IPS DF 6.9 (cell line): ENCODE measurements around the gene UGT1A10.

Experiments
- DNase-seq: peaks from one replicate; pipeline ENCODE4 v3.0.0-alpha.2; 2013; ENCODE audit warnings: low read depth, low spot score
- H3K27ac ChIP-seq: one replicate; pipeline ENCODE4 v1.5.1; 2013; ENCODE audit warnings: low read length, control low read depth
- H3K27me3 ChIP-seq: 2 replicates; pipeline ENCODE4 v1.6.1; 2013; ENCODE audit warnings: mild to moderate bottlenecking, low read length; ENCODE audit not compliant: control insufficient read depth, insufficient read depth
- H3K36me3 ChIP-seq: 2 replicates; pipeline ENCODE4 v1.6.1; 2013; ENCODE audit warnings: low read length; ENCODE audit not compliant: control insufficient read depth, insufficient read depth
- H3K4me1 ChIP-seq: 2 replicates; pipeline ENCODE4 v1.6.1; 2013; ENCODE audit warnings: low read length; ENCODE audit not compliant: control insufficient read depth, insufficient read depth
- H3K4me3 ChIP-seq: 2 replicates; pipeline ENCODE4 v1.5.1; 2013; ENCODE audit warnings: mild to moderate bottlenecking, low read length
- H3K9me3 ChIP-seq: 2 replicates; pipeline ENCODE4 v1.6.1; 2013; ENCODE audit warnings: low read length, inconsistent platforms; ENCODE audit not compliant: control insufficient read depth, insufficient read depth
- WGBS: extraction: QIAGEN DNeasy Blood & Tissue Kit; methylation state at CpG from one replicate; pipeline ENCODE4 v1.1.7; 2013; ENCODE audit warnings: mixed read lengths, missing lambda C conversion rate; ENCODE audit not compliant: insufficient read length, insufficient coverage; 5-methylcytosine and 5-hydroxymethylcytosine counted together

Gene UGT1A10

DNA sequence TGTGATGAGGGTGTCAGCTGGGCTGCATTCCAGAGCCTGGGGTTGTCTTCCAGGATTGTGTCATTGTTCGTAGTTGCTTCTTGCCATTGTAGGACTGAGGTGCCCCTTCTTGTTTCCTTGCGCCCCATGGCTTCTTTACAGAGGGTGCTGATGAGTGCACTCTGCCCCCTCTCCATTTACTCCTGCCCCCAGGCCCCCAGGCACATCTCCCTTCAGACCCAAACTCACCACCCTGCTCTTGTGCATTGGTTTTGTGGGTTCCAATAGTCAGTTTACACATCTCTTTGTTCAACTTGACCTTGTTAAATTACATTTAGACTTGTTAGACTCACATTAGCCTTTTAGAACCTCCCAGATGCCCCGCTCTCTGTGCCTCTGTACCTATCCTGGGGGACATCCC lies 184.9 kb downstream of the UGT1A10 start:
- H3K27ac ChIP-seq, result no peak overlapping the region
- no peaks in the 10 kb centered on the region for H3K4me1 ChIP-seq
- DNase-seq, result no peak
- no peaks in the 10 kb centered on the region; the same call in 1 of the 2 replicates for H3K36me3 ChIP-seq
- no peaks in the 10 kb centered on the region for H3K27me3 ChIP-seq
- H3K9me3 ChIP-seq, result no peaks in the 10 kb centered on the region
- no peak overlapping the region for H3K4me3 ChIP-seq
- no CpG with 5 or more reads among the region's 3 CpGs for WGBS

GRCh38 chr2:233821709-233822100 lies 185.5 kb downstream of the UGT1A10 start:
- Histone ChIP-seq H3K36me3 (no peaks in the 10 kb centered on the region; the same call in 1 of the 2 replicates), H3K9me3 (no peaks in the 10 kb centered on the region), H3K27me3 (no peaks in the 10 kb centered on the region), H3K27ac (no peak overlapping the region), H3K4me3 (no peak overlapping the region), H3K4me1 (no peaks in the 10 kb centered on the region)
- DNase-seq, result no peak
- no CpG with 5 or more reads among the region's 8 CpGs for WGBS

DNA sequence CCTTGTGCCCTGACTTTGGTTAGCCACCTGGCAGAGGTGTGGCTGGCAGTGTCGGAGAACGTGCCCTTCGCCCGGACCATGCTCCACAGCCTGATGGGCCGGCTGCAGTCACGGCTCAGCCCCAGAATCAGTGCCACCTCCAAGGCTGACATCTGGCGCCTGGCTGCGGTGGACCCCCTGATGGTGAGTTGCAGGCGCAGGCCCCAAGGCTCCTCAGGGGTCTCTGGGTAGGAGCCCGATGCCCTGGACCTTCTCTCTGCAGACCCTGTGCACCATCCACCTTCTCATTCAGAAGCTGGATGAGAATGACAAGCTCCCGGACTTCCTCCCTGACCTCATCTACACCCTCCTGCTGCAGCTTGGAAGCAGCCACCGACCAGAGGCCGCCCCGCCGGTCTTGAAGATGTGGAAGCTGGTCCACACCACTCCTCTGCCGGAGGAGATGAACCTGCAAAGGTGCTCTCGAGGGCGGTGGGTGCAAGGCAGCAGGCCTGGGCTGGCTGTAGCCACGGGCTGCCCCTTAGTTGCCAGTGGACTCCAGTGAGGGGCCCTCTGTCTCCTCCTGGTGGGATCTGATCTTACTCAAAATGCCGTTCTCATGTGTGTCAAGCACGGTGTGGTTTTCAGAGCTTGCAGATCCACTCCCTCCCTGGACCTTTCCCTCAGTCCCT lies 186.0 kb downstream of the UGT1A10 start:
- Histone ChIP-seq H3K27me3 (no peaks in the 10 kb centered on the region), H3K4me3 (no peak overlapping the region), H3K4me1 (no peaks in the 10 kb centered on the region), H3K36me3 (no peaks in the 10 kb centered on the region; the same call in 1 of the 2 replicates), H3K9me3 (no peaks in the 10 kb centered on the region), H3K27ac (no peak overlapping the region)
- DNase-seq, result no peak
- WGBS, result no CpG with 5 or more reads among the region's 21 CpGs
